Activated CD8-positive, alpha-beta memory T cell treated with anti-CD3 and anti-CD28 coated beads, Interleukin-2, amount 50 U/mL, for 4 hours (primary cell): ENCODE results near the gene KIAA1328.
A peak's percentile ranks its signal among the peaks of the same experiment; 100 is the strongest.
"Not testable (repeated sequence)": the region's sequence is repeated elsewhere in the genome, so short reads cannot be mapped to it uniquely, and the experiment has no call there.

ENCODE experiments used
- DNase-seq: peaks from one replicate; pipeline ENCODE4 v3.0.0-alpha.2; 2020

Gene KIAA1328

DNA sequence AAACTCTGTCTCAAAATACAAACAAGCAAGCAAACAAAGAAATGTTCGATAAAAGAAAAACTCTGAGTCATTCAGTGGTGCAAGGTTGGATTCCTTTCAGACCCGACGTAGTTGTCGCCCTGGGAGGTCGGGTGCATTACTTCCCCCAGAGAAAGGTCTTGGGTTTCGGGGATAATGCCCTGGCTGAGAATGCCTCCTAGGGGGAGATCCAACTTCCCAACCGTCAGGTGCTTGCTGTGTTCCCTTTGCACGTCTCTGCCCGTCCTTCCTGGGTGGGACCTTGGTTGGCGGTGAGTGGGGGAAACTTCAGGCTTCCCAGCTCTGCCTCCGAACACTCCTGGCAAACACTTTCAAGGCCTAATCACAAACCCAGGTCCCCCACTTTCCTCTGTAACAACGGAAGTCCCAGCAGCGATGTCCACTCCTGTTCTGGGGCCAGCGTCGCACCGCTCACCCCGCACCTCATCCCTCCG, 734 bp upstream of the KIAA1328 start:
- peak; percentile 18 for DNase-seq

DNA sequence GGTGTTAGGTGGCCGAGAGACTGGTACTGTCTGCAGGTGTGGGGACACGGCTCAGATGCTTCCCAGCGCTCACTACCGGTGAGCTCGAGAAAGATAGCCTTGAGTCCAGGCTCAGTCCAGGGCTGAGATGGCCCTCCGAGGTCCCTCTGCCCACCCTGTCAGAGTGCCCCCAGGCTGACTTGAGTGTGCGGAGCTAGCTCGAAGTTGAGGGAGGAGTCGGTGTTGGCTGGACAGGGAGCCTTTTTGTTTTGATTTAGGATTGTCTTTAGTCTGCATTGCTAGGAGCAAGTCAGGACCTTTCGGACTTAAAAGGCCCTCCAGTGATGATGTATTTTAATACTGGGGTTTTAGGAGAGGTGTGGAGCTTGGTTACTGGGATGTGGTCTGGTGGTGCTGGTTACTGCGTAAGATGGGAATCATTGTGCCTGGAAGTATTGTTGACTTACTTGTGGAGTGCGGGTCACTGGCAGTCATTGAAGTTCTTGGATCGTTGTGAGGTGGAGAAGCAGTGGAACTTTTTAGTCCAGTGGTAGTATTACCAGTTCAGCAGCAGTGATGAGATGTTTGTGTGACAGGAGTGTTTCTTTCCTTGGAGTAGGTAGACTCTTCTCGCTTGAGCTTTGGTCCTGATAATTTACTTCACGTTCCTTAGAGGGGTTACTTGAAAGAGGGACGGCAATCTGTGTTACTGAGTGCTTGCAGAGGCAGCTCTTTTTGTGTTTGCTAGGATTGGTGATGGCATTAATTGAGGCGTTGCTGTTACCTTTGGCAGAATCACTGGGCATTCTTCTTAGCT, 633 bp downstream of the KIAA1328 start:
- no peak for DNase-seq

DNA sequence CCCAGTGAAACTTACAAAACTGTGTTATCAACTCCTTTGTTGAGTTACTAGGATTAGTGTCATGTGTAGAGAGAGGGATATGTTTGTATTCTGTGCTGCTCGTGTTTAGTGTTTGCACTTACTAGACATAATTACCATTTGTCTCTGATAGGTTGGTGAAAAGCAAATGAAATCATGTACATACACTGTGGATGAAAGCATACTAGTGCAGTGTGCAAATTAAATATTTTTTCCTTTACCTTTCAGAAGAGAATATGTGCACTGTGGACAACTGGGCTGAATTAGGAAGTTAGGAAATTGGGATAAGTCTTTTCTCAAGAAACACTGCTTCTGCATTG, 1.2 kb downstream of the KIAA1328 start:
- DNase-seq: no peak

DNA sequence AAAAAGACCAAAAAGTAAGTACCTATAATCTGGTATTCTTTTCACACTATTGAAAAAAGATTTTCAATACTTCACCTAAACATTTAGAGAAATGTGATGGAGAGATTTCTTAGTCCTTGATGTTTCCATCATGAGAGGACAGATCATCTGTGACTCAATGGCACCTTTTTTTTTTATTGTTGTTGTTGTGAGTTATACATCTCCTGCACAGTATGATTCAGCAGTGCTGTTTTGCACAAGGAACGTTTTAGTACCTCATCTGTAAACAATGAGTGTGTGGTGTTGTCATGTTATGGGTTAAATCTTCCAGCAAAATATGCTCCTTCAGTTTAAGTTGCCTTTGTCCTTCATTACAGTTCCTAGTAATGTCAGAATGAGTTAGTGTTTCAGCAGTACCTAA, 2.2 kb downstream of the KIAA1328 start:
- no peak for DNase-seq

DNA sequence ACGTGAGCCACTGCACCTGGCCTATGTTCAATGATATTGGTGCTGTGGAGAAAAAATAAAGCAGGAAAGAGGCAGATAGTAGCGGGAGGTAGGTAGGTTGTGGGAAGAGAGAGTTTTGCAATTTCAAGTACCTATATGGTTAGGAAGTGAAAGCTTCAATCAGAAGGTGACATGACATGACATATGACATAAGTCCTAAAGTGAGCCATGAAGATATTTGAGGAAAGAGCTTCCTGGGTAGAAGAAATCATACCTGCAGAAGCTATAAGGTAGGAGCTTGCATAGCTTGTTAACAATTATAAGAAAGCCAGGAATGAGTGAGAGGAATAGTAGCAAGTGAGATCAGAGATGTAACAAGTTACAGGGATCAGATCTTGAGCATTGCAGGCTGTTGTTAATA, 4.2 kb downstream of the KIAA1328 start:
- DNase-seq: no peak

DNA sequence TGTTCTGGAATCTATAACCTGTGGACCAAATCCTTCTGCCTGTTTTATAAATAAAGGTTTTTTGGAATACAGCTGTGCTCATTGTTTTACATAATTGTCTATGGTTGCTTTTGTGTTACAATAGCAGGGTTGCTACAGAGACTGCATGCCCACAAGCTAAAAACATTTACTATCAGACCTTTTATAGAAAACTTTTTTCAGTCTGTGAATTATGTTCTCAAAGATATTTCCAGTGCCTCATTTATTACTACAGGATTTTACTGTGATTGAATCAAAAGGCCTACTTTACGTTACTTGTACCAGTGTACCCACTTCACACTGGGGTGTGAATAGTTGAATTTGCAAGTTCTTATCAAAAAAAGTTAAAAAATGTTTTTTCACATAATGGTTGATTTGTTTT, 7.0 kb downstream of the KIAA1328 start:
- no peak for DNase-seq

DNA sequence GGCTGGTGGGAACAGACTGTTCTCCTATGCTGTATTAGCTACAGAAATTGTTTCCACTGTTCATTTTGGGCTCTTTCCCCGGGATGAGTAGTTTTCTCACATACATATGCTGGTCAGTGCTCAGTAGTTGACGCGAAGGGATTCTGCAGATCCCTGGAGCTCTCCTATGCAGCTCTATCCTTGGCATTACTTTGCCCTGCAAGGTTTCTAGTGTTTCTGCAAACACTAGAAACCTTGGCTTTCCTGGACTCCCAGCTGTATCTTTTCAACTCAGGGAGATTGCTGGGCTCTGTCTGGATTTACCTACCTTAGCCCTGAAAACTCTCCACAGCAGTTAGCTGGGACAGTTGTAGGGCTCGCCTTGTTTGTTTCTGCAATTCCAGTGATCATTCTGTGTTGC, 10.9 kb downstream of the KIAA1328 start:
- DNase-seq: no peak

DNA sequence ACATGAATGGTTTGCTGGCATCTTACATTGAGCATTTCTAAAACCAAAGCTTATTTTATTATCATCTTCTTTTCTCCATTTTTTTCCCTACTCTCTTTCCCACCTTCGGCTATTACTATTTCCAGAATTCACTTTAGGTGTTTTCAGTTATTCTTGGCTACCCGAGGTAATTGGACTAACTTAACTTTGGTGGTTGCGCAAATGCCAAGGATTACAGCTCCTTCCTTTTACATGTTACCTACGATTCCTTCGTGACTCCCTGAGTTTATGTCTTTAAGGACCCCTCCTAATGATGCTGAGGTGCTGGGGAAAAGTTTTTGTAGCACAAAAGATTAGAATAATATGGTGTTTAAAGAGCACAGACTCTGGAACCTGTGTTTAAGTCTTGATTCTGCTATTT, 14.3 kb downstream of the KIAA1328 start:
- DNase-seq: no peak

DNA sequence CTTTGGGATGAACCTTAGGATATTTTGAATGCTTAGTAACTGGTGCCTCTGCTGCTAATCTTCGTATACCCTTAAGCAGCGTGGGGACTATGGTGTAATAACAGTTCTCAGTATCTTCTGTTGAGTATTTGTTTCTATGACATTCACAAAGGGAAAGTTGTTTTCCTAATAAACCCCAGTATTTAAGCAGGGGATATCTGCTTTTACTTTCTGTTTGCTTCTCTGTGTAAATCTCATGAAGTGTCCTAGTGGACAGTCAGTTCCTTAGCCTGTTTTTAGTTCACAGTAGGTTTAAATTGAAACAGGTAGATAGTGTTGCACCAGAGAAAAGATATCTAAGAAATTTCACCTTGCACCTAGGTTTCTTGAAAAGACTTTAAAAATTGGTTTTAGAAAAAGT, 14.9 kb downstream of the KIAA1328 start:
- DNase-seq: no peak

DNA sequence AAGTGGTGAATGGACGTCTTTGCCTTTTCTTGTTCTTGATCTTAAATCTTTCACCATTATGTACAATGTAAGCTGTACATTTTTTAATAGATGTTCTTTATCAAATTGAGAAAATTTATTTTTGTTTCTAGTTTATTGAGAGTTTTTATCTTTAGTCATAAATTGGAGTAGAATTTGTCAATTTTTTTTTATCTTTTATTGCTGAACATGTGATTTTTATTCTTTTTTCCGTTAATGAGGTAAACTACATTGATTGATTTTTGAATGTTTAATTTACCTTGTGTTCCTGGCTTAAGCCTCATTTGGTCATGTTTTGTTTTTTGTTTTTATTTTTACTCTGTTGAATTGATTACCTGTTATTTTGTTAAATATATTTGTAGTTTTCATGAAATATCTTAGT, 19.7 kb downstream of the KIAA1328 start:
- no peak for DNase-seq

DNA sequence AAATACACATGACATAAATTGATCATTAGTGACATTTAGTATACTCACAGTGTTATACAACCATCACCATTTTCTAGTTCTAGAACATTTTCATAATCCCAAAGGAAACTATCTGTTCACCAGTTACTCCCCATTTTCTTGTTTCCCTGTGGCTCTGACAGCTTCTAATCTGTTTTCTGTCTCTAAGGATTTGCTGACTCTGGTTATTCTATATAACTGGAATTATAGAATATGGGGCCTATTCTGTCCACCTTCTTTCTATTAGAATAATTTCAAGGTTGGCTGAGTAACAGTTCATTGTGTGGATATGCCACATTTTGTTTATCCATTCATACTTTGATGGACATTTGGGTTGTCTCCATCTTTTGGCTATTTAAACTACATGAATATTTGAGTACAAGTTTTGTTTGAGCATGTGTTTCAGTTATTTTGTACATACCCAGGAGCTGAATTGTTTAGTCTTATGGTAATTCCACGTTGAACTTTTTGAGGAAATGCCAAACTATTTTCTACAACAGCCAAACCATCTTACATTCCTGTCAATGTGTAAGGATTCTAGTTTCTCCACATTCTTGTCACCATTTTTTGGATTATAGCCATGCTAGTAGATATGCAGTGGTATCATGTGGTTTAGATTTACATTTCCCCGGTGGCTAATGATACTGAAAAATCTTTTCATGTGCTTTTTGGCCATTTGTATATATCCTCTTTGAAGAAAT, 20.5 kb downstream of the KIAA1328 start:
- no peak for DNase-seq

DNA sequence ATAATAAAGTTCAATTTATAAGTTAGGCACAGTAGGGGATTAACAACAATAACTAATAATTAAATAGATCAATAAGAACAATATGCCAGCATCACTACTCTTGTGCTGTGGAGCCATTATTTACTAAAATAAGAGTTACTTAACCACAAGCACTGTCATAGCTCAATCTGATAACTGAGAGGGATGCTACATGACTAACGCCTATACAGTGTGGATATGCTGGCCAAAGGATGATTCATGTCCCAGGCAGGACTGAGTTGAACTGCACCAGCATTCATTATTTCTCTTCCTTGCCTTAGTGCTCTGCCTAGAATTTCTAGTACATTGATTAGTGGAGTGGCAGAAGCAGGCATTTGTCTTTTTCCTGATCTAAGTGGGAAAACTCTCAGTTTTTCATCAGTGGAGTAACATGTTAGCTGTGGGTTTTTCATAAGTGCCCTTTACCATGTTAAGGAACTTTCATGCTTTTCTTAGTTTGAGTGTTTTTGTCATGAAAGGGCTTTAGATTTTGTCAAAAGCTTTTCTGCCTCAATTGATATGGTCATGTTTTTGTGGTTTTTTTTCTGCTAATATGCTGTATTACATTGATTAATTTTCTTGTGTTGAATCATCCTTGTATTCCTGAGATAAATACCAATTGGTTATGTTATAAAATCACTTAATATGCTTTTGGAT, 21.7 kb downstream of the KIAA1328 start:
- no peak for DNase-seq

DNA sequence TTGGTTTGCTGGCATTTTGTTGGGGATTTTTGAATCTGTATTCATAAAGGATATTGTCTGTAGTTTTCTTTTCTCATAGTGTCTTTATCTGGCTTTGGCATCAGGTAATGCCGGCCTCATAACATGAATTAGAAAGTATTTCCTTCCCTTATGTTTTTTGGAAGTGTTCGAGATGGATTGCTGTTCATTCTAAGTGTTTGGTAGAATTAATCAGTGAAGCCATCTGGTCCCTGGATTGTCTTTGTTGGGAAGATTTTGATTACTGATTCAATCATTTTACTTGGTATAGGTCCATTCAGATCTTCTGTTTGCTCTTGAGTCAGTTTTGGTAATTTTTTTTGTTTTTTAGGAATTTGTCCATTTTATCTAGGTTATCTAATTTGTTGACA, 22.3 kb downstream of the KIAA1328 start:
- no peak for DNase-seq

DNA sequence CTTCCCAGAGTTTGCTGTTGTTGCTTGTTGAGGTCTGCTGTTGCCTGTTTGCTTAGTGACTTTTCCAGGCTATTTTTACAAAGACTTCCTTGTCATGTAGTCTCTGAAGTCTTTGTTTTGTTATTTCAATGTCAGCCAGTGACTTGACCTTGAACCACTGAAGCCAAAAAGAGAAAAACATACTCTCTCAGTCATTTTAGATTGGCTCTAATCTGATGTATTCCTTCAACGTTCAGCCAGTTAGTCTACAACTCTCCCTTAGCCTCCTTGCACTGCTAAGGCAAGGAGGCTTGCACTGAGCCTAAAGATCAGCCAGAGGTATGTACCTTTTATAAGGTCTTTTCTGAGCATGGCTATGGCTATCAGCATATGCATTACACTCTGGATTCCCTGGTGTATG, 27.9 kb downstream of the KIAA1328 start:
- no peak for DNase-seq

DNA sequence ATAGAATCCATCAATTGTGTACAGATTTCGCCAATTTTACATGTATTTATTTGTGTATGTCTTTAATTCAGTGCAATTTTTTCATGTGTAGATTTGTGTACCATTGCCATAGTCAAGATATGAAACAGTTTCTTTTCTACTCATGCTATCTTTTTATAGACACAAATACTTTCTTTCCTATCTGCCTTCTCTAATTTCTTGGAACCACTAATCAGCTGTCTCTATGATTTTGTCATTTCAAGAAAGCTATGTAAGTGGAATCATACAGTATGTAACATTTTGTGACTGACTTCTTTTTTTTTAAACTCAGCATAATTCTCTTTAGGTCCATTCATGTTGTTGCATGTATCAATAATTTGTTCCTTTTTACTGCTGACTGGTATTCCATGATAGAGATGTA, 33.3 kb downstream of the KIAA1328 start:
- no peak for DNase-seq

DNA sequence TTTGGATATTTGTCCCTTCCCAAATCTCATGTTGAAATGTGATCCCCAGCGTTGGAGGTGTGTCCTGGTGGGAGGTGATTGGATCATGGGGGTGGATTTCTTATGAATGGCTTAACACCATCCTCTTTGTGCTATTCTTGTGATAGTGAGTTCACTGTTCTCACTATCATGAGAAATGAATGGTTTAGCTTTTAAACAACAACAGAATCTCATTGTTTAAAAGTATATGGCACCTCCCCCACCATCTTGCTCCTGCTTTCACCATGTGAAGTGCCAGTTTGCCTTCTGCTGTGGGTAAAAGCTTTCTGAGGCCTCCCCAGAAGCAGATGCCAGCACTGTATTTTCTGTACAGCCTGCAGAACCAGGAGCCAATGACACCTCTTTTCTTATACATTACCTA, 38.1 kb downstream of the KIAA1328 start:
- DNase-seq: no peak

DNA sequence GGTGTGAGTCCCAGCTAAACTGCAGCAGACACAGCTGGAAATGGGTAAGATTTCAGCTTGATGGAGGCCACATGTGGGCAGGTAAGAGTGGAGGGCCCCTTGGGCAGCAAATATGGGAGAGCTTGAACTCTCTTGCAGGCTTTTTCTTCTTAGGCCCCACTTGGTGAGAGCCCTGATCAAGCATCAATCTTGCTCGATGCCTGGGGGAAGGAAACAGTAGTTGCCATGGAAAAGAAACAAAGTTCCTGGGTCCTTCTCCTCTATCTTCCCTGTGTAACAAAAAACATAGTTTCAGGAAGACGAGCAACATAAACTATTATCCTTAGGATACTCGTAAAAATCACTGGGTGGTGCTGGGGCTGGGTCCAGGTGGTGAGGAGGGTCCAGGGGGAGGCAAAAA, 42.9 kb downstream of the KIAA1328 start:
- DNase-seq: no peak

DNA sequence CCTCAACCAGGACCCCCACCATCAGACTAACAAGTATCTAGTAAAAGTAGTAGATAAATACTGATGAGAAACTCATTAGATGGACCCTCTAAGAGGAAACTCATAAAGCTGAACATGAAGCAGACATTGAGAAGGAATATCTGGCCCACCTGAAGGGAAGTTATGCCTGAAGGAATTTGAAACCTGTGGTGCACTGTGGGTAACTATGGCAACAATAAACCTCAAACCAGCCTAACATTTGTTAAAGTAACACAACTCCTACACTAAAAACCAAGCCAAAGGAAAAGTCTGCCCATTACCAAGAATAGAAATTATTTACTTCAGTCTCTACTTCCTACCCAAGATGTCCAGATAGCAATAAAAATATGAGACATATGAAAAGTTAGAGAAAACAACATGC, 43.4 kb downstream of the KIAA1328 start:
- no peak for DNase-seq

DNA sequence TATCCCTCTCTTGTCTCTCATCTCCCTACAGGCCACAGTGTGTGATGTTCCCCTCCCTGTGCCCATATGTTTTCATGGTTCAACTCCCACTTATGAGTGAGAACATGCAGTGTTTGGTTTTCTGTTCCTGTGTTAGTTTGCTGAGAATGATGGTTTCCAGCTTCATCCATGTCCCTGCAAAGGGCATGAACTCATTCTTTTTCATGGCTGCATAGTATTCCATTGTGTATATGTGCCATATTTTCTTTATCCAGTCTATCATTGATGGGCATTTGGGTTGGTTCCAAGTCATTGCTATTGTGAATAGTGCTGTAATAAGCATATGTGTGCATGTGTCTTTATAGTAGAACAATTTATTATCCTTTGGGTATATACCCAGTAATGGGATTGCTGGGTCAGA, 44.9 kb downstream of the KIAA1328 start:
- not testable (repeated sequence) for DNase-seq

DNA sequence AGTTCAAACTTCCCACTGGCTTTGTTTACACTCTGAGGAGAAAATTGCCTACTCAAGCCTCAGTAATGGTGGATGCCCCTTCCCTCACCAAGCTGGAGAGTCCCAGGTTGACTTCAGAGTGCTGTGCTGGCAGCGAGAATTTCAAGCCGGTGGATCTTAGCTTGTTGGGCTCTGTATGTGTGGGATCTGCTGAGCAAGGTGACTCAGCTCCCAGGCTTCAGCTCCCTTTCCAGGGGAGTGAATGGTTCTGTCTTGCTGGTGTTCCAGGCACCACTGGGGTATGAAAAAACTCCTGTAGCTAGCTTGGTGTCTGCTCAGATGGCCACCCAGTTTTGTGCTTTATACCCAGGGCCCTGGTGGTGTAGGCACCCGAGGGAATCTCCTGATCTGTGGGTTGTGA, 50.9 kb downstream of the KIAA1328 start:
- not testable (repeated sequence) for DNase-seq

DNA sequence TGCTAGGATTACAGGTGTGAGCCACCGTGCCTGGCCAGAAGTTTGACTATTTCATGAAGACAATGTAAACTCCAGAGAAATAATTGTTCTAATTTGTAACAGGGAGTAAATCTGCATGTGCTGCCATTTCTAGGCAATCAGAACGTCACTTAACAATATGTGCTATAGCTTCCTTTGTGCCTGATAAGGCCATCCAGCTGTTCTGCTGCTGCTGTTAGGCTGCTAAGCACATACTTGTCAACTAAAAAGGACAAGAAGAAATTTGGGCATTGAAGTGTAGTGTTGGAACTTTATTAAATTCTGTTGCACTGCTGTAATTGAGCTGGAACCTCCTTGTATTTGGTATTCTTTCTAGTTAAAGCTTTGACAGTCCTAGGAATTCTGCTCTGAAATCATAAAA, 57.1 kb downstream of the KIAA1328 start:
- DNase-seq: no peak

DNA sequence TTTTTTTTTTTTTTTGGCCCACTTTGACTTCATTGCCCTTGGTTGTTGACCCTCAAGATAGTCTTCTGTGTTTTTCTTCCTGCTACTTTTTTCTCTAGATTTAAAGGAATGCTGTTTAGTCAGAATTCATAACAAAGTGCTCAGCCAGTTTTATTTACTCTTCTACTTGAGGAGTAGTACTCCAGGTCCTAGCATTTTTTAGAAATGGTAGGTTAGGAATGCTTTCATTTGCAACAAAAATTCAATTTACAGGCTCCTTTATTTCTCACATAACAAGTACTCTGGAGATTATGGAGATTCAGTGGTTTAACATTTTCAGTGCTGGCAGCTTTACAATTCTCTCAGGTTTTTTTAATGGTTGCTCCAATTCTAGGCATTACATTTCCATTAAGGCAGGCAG, 58.2 kb downstream of the KIAA1328 start:
- no peak for DNase-seq

DNA sequence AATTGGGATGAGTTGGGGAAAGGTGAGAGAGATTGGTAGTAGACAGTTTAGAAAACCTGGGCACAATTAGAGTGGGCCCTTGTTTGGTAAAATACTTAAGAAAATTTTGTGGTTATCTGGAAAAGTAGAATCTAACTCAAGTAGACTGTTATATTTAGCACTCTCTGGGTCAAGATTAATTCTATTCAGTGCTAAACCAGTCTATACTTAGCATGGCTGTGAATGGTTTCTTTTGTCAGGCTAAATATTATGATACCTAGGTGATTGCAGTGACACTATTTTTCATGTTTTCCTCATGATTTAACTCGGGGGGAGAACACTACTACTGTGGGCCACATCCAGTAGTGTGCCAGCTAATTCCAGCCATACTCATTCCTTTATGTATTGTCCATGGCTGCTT, 58.9 kb downstream of the KIAA1328 start:
- no peak for DNase-seq

DNA sequence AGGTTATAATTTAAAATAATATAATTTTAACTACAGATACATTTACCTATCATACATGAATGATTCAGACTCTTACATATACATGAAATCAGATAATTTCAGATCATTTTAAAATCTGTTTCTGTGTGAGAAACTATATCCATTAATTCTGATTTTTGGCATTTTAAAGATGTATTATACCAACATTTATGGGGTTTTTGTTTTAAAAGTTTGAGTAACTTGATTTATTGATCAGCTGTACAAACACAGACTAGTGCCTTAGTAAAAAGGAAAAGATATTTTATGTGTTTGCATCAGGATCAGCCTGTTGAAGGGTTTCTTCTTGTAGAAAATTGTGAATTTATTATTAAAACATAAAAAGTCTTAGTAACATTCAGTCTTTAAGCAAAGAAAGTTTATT, 59.9 kb downstream of the KIAA1328 start:
- DNase-seq: no peak
